Fibroblast of skin of left biceps (primary cell): ENCODE data around the gene INSR.
"Not testable (repeated sequence)": the region's sequence is repeated elsewhere in the genome, so short reads cannot be mapped to it uniquely, and the experiment has no call there.

ENCODE experiments used
- DNase-seq, 2 experiments: peaks; one replicate each; pipeline ENCODE4 v3.0.0-alpha.2; 2013; ENCODE audit warnings: low read depth in 2 of 2

INSR gene

DNA sequence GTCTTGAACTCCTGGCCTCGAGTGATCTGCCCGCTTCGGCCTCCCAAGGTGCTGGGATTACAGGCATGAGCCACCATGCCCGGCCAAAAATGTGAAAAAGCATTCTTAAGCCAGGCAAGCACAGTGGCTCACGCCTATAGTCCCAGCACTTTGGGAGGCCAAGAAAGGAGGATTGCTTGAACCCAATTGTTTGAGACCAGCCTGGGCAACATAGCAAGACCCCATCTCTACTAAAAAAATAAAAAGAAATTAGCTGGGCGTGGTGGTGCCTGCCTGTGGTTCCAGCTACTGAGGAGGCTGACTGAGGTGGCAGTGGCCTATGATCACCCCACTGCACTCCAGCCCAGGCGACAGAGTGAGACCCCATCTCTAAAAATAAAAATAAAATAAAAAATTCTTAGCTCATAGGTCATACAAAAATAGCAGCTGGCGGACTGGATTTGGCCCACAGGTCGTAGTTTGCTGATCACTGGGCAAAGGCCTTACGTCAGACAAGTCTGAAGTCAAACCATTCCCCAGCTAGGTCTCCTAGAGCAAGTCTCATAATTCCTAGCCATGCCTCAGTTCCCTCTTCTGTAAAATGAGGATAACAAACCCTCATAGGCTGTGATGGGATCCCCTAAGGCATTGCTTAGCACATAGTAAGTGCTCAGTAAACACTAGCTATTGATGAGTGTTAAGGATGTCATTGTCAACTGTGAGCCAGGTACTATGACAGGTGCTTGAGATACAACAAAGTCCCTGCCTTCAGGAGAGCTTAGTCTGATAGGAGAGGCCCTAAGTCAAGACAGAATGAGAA, 36.0 kb downstream of the INSR start:
- no peak for DNase-seq

DNA sequence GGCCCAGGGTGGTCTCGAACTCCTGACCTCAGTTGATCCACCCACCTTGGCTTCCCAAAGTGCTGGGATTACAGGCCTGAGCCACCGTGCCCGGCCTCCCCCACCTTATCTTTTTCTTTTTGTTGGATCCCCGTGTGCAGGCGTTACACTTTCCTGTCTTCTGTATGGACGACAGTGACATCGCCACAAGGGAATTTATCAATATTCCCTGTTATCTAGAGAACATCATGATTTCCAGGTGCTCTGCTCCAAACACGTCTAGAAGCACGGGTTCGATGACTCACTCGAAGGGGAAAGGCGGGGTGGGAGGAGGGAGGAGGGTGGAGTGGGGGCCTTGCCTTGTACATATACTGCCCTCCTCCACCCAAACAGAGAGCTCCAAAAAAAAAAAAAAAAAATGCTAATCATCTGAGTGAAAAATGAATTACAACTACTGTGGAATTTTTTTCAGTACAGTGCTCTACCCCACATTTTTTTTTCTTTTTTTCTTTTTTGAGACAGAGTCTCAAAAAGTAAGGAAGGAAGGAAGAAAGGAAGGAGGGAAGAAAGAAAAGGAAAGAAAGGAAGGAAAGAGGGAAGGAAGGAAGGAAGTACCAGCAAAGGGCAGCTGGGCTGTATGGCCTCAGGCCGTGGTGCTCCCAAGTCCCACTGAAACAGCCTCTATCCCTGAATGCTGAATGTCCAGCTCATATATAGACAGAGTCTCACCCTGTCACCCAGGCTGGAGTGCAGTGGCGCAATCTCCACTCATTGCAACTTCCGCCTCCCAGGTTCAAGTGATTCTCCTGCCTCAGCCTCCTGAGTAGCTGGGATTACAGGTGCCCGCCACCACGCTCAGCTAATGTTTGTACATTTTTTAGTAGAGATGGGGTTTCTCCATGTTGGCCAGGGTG, 36.8 kb downstream of the INSR start:
- no peak for DNase-seq

- DNase-seq = no peak
Observed at GRCh38 chr19:7255631-7256030, 38.6 kb downstream of the INSR start.

DNA sequence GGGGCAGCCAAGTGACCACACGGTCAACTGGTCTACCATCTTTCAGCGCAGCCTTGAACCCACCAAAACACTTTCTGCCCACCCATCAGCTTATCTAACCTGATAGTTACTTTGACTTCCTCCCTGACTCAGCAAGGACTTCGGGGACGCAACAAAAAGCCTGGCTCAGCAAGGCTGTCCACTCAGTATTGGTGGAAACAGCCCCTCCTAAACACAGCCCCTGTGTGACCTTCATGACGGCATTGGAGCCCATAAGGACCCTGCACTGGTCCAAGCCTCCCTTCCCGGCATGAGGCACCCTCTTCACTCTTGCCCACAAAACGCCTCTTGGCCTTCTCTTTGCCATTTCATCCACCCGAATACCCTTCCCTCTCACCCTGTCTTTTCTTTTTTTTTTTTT, 39.1 kb downstream of the INSR start:
- no peak for DNase-seq

- no peak for DNase-seq
Observed at GRCh38 chr19:7254590-7254989, 39.6 kb downstream of the INSR start.

DNA sequence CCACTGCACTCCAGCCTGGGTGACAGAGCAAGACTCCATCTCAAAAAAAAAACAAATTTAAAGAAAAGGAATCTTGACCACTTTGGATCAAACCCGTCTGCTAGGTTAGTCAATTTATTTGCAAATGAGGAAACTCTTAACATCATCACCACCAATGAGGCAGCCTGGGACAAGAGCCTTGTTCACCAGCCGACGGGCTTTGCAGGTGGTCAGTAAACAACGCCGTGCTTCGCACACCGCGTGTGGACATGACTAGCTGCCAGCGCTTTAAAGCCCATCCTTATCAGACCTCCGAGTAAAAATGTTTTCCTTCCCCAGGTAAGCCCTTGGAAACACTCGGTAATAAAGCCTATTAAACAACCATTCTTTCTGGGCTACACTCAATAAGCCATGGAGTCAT, 41.9 kb downstream of the INSR start:
- DNase-seq = no peak

DNA sequence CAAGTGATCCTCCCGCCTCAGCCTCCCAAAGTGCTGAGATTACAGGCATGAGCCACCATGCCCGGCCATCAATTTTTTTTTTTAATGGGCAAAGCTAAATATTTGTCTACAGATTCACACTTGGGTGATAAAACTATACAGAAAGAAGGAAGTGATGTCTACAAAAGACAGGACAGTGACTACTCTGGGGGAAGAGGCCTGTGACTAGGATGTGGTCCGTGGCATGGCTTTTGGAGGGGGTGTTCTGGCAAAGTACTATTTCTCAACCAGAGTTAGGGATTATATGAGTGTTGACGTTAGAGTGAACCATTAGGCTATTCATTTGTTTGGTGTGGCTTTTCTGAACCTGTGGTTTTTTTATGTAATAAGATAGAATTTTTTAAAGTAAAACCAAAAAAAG, 42.7 kb downstream of the INSR start:
- no peak for DNase-seq

DNA sequence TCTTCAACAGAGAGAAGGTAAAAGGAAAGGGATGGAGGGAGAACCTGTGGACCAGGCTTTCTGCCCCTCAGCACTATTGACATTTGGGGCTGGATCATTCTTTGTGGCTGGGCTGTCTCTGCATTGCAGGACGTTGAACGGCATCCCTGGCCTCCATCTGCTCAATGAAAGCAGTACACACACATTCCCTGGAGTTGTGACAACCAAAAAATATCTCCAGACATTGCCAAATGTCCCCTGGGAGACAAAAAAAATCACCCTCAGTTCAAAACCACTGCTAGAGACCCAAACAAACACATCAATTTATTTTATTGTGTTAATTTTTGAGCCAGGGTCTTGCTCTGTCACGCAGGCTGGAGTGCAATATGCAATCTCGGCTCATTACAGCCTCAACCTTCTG, 43.3 kb downstream of the INSR start:
- DNase-seq = no peak

GRCh38 chr19:7250057-7250596, 44.1 kb downstream of the INSR start:
- DNase-seq = no peak

GRCh38 chr19:7247155-7247554, 47.1 kb downstream of the INSR start:
- DNase-seq = no peak

- DNase-seq = no peak
Observed at GRCh38 chr19:7246601-7247000, 47.6 kb downstream of the INSR start.

DNA sequence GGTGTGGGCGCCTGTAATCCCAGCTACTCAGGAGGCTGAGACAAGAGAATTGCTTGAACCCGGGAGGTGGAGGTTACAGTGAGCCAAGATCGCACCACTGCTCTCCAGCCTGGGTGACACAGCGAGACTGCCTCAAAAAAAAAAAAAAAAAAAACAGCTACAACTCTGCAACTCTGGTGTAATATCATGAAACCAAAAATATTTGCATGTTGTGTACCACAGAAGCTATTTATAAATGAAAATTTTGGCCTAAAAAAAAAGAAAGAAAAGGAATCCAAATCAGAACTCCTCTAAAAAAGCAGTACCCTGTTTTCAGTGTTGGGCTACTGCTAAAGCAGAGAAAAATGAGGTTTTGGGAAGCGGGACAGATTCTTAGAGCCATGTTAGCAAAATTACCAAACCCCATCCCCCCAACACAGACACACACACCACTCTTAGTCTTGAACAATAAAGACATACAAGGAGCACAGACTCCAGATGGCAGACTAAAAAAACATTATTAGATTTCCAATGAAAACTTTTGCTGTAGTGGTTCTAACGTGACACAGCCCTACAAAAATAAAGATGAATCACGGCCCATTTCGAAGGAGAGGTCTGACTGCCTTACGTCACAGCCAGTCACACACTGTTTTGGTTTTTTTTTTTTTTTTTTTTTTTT, 51.5 kb downstream of the INSR start:
- peak; percentile 31 to 32 for DNase-seq

GRCh38 chr19:7238051-7238450, 56.2 kb downstream of the INSR start:
- no peak for DNase-seq

DNA sequence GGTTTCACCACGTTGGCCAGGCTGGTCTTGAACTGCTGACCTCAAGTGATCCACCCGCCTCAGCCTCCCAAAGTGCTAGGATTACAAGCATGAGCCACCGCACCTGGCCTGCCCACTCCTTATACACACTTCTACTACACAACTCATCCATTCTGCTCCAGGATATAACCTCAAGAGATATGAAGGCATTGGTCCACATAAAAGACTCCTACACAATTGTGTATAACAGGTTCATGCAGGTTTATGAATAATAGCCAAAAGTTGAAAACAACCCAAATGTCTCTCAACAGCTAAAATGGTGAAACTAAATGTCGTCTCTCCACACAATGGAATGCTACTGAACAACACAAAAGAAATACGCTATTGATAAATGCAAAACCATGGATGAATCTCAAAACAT, 58.1 kb downstream of the INSR start:
- DNase-seq = no peak

GRCh38 chr19:7230826-7231225, 63.4 kb downstream of the INSR start:
- no peak for DNase-seq

DNA sequence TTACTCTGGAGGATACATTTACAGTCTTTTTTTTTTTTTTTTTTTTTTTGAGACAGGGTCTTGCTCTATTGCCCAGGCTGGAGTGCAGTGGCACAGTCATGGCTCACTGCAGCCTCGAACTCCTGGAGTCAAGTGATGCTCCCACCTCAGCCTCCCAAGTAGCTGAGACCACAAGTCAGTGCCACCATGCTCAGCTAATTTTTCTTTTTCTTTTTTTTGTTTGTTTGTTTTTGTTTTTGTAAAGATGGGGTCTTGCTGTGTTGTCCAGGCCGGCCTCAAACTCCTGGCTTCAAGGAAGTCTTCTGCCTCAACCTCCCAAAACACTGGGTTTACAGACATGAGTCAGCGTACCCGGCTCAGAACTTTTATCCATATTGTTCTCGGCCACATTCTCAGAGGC, 64.5 kb downstream of the INSR start:
- DNase-seq = no peak

DNA sequence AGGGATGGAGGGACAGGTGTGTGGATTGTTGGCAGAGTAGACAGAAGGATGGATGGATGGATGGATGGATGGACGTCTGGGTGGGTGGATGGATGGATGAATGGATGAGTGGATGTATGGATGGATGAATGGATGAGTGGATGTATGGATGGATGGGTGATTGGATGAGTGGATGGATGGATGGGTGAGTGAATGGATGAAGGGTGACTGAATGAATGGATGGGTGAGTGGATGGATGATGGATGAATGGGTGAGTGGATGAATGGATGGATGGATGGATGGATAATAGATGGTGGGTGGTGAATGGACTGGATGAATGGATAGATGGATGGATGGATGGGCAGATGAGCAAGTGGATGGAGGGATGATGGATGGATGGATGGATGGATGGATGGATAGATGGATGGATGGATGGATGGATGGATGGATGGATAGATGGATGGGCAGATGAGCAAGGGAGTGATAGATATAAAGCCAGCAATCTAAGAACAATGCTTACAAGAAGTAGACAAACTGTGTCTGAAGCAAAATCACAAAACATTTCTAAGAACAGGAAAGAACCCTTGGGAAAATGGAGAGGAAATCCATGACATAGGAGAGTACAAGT, 65.2 kb downstream of the INSR start:
- no peak for DNase-seq

DNA sequence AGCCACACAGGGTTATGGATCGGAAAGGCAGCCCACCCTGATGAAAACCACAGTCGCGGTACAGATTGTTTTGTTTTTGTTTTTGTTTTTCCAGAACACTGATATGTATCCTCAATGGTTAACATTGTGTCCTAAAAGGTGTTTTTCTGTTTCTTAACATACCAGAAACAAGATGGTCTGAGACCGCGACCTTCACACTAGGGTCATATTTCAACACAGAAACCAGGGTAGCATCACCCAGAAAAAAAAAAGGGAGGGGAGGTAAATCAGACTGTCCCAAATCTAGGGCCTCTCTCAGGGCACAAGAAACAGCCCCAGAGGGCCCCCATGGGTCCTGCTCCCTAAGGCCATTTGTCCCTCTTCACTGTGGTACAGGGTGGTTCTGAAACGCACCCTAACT, 66.5 kb downstream of the INSR start:
- DNase-seq = no peak

- DNase-seq = not testable (repeated sequence)
Observed at GRCh38 chr19:7227149-7227548, 67.1 kb downstream of the INSR start.

- DNase-seq = no peak
Observed at GRCh38 chr19:7226739-7227138, 67.5 kb downstream of the INSR start.

DNA sequence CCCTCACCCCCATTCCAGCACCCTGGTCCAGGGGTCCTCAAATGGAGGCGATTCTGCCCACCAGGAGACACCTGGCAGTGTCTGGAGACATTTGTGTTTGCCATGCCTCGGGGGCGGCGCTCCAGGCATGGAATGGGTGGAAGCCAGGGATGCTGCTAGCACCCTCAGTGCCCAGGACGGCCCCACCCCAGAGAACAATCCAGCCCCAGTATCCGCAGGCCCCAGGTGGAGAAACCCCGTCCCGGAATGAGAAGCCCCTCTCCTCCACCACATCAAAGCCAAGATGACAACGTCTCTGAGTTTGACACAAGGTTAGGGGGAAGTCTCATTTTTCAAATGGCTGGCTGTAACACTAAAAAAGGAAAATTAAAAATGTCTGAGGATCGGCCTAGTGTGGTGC, 68.5 kb downstream of the INSR start:
- no peak for DNase-seq

DNA sequence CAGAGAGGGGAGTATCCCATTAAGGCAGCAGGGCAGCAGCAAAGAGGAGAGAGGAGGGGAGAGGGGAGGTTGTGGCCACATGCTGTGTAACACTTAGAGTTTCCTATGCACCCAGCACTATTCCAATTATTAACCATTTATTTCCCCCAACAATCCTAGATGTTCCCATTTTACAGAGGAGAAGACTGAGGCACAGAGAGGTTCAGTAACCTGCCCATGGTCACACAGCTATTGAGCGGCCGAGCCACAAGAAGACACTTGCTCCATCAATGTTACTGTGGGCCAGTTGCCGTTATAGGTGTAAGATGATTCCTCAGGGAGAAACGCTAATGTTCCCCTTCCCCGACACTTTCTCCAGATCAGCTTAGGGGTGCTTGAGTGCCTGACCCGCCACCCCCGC, 69.2 kb downstream of the INSR start:
- no peak for DNase-seq
